GF-D8 (cell line): Measurements from ENCODE around the gene DMRT1.
"Not testable (repeated sequence)": the region's sequence is repeated elsewhere in the genome, so short reads cannot be mapped to it uniquely, and the experiment has no call there.

Experiments
- DNase-seq: peaks from one replicate; lab custom pipeline; 2025; lab: John Stamatoyannopoulos, UW

Gene DMRT1

DNA sequence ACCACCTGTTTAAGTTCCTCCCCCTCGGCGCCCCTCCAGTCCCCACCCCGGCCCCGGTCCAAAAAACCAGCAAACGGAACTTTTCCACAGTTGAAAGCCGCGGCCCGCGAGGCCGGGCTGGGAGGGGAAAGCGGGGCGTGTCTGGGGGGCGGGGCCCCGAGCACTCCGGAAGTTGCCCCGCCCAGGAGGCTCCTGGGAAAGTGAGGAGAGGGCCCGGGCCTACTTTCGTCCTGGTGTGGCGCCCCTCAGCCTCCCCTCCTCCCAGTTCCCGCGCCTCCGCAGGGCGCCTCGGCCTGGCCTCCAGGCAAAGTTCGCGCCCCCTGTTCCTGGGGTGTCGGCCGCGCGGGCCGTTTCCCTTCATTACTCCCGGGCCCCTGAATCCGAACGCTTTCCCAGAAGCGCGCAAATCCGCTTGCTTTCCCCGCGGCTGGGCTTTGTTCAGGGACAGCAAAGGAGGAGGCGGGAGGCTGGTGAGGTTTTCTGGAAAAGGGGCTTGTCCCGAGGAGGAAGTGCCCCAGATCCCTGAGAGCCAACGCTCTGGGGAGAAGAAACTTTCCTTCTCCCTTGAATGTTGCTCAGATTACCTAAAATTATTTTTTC lies 130.5 kb downstream of the DMRT1 start:
- DNase-seq, result no peak

DNA sequence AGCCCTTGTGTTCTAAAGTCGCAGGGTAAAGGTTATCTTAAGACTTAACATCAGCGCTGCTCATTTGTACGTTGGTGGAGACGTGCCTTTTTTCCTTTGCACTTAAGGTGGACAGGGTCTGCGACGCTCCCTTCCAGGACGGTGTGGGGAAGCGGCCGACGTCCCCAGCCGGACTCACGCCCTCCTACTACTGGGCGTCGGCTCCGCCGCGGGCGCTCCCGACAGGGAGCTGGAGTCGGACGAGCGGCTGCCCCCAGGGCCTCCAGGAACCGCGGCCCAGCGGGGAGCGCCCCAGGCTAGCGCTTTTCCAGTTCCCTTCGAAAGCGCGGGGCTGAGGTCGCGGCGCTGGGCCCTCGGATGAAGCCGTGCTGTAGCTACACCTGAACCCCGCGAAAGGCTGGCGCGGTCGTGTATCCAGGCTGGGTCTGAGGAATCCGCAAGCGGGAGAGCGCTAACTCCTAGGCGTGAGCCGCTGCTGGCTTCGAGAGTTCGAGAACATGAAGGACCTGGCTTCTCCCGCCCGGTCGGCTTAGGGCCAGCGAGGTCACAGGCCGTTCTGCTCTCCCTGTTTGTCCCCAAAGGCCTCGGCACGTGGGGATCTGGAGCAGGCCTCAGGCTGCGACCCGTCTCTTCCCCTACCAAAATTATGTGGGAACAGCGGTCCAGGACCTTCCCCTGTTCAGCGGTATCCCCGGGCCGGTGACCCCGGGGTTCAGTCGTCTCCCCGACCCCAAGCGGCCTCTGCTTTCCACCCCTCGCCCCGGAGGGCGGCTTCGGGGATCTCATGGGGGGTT lies 131.2 kb downstream of the DMRT1 start:
- DNase-seq, result no peak

DNA sequence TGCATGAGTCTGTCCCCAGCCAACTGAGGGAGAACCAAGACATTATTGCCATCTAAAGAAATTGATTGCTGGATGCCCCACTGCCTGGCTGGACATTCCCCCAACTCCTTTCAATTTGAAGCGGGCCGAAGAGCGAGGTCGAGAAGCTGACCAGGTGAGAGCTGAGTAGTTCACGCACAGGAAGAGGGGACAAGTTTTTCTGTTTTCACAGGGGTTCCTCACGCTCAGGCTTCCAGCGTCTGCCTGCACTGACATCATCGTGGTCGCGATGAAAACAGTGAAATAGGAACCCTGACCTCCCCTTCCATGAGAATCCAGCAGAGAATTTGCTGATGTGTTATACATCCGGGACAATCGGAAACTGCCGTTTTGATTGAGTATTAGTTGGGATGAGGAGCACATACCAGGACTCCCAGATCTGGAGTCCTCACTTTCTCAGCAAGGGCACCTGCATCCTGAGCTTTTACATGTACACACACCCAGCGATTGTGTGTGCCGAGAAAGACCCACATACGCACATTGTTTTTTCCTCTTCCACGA lies 131.9 kb downstream of the DMRT1 start:
- DNase-seq, result no peak

DNA sequence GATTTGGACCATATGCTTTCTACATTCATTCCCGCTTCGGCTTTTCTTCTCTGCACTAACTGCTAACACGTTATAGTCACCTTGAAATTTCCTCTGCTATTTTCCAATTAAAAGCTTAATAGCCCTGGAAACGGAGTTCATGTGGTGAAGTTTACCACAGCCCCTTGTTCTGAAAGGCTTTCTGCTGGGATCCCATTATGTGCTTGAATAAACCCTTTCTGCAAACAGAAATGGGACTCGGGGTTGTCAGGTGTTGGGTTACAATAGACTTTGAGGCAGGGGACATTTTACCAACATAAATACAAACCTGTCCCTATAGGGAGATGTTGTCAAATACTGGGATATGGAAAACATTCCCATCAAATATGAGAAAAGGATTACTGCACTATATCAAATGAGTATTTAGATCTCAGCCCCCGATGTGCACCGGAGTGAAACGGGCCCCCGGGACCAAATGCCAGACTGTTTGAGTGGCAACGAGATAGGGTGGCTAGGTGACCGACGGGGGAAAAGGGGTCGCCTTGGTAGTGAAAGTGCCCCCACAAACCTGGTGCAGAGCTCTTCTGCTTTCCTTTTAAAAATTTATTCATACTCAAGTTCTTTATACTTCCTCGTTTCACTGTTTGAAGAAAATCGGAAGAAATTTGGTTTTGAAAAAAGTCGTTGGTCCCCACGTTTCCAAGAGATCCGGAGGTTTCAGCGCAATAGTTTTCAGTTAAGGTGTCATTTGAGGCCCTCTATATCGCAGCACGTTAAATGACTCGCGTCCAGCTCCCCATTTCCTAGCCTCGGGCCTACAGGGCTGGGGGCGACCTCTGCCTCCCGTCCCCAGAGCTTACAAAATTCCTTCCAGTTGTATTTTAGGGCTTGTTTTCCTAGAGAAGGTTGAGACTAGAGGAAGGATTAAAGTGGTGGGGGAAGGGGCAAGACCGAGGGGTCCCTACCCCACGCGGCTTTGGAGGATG lies 132.8 kb downstream of the DMRT1 start:
- DNase-seq, result no peak

DNA sequence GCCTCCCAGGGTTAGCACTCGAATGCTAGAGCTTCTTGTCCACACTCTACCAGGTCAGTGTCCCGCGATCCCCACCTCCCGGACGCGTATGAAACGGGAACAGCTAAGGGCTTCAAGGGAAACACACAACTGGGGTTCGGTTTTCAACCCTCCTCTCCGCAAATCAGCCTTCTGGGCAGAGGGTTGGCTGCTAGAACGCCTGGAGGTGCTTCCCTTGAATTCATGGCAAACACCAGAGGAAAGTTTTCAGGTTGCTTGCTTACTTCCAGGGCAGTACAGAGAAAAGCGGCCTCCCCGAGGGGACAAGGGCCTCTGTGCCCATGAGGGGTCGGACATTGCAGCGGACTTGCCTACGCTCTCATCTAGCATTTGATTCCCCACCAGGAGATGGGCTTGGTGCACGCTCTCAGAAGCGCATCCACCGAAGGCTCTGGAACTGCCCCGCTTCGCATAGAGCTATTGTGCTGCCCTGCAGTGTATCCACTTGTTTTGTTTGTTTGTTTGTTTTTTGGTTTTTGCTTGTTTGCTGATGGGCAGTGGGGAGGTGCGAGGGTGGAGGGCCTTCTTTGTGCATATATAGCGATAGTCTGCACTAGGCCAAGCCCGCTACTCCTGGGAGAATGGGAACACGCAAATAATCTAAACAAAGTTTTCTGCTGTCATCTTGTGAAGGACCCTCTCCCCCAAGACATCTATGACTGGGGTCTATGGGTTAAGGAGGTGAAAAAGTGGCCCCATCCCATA lies 133.7 kb downstream of the DMRT1 start:
- no peak for DNase-seq

DNA sequence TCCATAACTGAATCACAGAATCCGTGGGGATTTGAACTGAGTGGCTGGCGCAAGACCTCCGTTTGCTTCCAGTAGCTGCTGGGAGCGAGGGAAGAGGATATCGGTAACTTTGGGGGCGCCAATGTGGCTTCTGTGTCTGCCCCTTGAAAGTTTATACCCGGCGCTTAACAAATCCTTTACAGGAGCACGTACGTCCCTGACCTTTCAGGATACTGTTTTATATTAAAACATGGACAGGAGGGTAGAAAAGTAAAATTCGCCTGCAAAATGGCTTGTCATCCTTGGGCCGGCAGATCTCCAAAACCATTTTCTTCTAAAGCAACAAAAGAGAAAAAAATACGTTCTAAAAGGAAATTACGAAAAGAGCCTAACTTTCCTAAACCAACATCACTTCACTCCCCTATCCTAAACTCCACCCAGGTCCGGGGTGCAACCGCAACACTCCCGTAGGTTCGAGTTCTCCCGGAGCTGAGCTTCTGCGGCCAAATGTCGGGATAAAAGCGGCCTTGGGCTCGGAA lies 134.3 kb downstream of the DMRT1 start:
- no peak for DNase-seq

DNA sequence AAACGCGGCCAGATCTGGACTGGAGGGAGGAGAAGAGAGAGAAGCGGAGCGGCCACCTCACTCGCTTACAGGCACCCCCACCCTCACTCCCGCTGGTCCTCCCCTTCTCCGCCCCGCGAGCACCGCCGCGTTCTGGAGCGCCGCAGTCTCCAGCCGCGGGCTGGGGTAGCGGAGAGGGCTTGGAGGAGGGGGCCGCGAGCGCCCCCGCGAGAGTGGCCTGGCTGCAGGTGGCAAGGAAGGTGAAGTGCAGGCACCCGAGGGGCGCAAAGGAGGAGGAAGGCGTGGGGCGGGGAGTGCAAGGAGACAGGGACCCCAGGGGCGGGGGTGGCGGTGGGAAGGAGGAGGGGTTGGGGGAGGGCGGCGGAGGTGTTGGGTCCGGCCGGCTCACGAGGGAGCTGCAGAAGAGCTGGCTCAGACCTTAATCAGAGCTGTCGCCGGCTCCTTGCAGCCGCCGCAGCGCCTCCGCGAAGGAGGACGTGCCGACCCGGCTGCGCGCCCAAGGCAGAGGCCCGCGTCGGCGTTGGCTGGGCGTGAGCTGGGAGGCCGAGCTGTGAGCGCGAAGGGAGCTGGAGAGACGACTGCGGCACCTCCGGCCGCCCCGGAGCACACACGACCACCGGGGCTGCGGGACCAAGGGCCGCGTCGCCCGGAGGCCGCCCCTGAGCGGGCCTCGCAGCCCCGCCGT lies 134.9 kb downstream of the DMRT1 start, which contains the start of gene DMRT3:
Gene DMRT3 (plus strand): TSS at position 398 of the 685 bp plus-strand sequence. CDS start 347 bp downstream, outside the sequence.
- no peak for DNase-seq

DNA sequence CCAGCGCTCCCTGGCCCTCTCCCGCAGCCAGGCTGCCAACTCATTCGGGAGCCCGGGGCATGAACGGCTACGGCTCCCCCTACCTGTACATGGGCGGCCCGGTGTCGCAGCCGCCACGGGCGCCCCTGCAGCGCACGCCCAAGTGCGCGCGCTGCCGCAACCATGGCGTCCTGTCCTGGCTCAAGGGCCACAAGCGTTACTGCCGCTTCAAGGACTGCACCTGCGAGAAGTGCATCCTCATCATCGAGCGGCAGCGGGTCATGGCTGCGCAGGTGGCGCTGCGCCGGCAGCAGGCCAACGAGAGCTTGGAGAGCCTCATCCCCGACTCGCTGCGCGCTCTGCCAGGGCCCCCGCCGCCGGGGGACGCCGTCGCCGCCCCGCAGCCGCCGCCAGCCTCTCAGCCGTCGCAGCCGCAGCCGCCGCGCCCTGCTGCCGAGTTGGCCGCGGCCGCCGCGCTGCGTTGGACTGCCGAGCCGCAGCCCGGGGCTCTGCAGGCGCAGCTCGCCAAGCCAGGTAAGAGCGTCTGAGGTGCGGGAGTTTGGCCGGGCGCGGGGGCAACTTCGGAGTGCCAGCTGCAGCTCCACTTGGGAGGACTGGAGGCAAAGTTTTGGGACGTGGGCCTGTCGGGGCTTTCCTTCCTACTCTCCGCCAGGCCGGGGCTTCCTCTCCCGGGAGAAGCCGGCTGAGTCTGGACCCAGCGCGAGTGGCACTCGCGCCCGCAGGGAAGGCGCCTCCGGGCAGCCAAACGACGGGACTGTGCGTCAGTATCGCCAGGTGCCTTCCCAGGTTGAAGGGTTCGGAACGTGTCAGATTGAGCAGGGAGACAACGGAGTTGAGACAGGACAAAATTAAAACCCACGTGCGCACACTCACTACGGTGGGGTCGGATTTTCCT lies 135.7 kb downstream of the DMRT1 start:
- no peak for DNase-seq

DNA sequence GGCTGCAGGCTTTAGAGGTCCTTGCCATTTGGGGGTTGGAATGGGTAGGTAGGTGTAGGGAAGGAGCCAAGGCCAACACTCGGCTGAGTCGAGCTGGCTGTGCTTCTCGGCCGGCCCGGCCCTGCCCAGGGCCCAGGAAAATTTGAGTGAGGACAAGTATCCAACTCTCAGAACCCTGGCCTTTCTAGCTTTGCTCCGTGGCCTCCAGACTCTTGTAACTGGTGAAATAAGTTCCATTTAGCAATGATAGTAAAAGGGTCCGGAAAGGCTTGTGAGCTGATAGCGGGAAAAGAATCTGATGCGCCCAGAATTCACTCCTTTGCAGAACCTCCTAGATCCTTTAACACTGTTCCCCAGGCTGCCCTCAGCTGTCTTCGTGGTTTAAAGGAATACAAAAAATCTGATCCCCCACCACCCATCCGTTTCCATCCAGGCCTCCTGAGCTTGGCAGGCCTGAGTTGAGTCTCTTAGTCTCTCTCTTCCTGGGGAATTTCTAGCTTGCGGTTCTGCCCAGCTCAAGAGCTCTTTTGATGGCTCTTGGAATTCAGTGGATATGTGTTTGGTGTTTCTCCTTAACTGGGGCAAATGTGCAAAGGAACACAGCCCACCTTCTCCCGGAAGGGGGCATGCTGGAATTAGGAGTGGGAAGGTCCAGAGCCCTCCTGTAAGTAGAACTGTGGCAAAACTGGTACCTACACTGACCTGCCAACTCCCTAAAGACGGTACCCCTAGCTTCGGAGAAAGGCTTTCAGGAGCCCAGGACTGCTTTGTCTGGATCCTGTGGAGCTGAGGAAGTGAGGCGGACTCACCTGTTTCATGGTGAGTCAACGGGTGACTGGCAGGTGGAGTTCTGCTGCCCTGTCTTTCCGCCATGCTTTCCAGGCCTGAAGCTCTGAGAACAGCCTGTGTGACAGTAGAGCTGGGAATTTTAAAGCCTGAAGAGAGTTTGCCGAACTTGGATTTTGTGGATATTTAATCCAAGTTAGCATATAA lies 136.6 kb downstream of the DMRT1 start:
- DNase-seq, result no peak

DNA sequence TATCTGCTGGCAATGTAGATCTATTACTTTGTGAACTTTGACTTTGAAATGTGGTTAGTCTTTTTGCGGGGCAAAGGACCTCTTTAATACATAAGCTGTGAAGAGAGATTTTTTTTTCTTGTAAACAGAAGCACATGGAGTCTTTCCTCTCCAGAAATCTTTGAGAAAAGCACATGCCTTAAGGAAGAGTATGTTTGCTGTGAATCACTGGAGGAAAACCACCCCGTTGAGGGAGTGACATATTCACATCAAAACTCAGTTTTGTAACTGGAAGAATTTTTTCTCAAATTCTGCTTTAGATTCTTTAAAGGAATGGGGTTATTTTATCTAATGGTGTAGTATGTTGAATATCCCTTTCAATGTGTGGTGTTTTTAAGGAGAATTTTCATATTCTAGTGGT lies 138.5 kb downstream of the DMRT1 start:
- no peak for DNase-seq

DNA sequence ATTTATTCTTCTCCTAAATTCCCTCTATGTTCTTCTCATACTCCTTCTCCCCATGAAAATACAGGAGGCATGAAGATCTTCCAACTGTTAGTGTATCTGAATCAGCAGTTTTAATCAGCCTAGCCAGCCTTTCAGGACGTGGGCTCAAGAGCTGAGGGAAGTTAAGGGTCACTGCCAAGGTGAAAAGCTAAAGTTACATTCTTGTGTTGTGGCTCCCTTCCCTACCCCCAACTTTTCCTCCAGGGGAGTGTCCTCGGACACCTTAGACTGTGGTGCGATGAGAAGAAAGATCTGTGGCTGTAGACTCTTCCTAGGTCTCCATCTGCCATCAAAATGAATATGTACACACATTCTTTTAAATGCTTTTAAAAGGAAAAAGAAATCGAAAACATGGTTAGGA lies 139.1 kb downstream of the DMRT1 start:
- DNase-seq, result no peak

DNA sequence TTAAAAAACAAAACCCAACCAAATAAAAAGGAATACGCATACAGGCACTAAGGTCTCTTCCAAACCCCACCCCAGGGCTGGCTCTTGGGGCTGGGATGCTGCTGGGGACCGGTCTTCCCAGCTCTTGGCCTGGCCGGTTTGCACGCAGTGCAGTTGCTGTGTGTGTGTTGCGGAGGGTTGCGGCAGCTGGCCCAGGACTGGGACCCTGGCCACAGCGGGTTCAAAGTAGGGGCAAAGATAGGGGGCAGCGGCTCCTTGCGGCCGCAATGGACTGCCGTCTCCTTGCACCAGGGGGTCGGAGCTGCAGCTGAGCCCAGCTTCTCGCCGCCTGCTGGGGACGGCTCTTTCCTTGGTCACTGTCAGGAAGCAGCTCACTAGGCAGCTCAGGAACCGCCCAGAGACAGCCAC lies 140.0 kb downstream of the DMRT1 start:
- no peak for DNase-seq

DNA sequence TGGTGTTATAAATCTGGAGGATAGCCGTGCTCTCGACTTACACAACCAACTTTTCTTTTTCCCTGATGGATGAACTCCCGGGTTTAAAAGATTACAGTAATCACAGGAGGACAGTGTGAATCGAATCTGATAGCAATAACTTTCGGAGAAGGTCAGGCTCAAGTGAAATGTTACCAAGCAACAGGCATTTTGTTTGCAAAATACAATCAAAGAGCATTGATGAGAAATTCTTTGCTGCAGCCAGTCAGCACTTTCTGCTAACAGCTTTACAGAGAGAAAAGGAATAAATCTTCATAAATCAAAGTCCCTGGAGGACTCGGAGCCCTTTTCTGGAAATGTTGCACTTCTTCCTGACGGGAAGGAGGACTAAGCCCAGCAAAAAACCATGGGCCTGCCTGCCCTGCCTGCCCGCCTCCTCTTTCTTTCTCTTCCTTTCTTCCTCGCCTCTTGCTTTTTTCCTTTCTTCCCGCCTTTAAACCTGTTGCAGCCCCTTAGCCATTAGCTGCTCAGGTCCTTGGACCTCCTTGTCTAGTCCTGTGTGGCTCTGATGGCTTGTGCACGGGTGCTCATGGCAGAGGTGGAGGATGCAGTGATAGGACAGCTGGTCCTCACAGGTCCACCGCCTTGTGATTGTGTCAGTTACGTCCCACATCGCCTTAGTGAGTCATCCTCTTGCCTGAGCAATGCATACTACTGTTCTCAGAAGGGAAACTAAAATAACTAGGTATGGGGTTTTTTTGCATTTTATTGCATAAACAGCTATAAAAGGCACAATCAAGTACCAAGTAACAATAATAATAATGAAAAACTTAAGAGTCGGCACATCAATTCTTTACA lies 141.1 kb downstream of the DMRT1 start:
- no peak for DNase-seq

DNA sequence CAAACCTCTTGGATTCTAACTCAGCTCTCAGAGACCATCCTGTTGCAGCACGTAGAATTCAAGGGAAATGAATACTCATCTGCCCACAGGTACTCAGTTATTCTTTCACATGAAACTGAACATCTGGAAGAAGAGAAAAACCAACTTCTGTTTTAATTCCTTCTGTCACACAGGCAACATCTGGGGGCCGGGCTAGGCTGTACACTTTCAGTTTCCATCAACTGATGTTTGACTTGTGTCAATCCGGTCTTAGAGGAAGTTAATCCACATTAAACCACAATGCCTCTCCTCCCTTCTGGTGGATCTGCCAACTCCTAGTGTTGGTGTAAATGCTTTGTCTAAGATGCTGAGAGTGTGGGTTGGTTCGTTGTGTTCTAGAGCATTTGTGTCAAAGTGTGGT lies 152.5 kb downstream of the DMRT1 start:
- no peak for DNase-seq

DNA sequence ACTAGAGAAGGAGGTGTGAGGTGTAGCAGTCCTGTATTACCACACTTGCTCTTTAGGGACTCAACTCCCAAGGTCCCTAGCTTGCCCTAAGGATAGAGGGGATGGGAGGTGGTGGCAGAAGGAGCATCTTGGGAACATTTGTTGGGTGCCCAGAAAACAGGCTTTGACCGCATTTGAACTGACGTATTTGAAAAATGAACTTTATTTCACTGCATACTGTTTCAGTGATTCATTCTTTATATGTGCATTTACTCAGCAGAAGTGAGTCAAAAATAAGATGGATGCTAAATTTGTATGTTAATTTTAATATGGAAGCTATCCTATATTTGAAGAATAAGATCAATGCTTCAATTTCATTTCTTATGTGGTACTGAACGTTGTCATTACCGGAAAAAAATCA lies 153.7 kb downstream of the DMRT1 start:
- no peak for DNase-seq

DNA sequence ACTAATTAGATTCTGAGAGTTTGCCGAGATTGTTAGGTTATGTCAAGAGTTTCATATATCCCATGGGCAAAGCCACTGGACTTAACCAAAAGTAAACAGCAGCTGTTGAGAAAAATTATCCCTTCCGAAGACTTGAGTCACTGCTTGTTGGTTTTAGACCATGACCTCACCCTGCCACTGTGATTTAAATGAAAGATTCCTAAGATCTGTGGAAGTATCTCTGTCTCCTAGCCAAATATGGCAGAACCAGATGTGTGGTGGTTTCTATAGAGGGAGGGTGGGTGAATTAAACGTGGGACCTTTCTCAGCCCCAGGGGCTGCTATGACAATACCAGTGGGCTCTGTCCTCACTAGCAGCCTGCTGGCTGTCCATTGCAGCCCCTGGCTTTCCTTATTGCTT lies 154.3 kb downstream of the DMRT1 start:
- no peak for DNase-seq

DNA sequence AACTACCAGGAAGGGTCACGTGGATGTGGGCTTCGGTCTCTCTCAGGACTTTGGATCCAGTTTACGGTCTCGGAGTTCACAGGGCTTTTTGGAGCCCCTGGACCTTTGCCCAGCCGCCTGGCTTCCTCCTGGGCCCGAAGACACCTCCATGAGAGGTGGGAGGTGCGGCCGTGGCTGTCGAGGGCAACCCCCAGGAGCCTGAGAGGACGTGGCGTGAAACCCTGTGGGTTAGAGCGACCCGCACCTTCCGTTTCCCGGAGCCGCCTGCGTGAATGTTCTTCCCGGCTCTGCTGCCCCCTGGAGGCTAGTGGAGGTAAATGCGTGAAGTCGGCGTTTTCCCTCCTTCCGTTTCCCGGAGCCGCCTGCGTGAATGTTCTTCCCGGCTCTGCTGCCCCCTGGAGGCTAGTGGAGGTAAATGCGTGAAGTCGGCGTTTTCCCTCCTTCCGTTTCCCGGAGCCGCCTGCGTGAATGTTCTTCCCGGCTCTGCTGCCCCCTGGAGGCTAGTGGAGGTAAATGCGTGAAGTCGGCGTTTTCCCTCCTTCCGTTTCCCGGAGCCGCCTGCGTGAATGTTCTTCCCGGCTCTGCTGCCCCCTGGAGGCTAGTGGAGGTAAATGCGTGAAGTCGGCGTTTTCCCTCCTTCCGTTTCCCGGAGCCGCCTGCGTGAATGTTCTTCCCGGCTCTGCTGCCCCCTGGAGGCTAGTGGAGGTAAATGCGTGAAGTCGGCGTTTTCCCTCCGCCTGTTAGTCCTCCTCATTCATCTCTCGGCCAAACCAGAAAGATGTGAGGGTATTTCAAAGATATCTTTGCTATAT lies 157.0 kb downstream of the DMRT1 start:
- DNase-seq, result not testable (repeated sequence)
